CD4-positive, alpha-beta T cell (primary cell): ENCODE results near the gene TBC1D23. TPM values are rescaled to one million over a fixed set of nuclear protein-coding genes. Genes with fewer than 3 reads are reported as not detected.
A peak's percentile ranks its signal among the peaks of the same experiment; 100 is the strongest.

ENCODE experiments used
- ATAC-seq: fragments of 200-7000 bp; cut with Tn5 transposase; one replicate; pipeline ENCODE4 v1.10.0; 2022; ENCODE audit warnings: mild to moderate bottlenecking; ENCODE audit not compliant: poor library complexity
- CTCF ChIA-PET: fragments of 350-600 bp; sonication (Branson Sonifier 250); formaldehyde crosslinking; loops from one replicate; lab custom pipeline; 2021; ENCODE audit warnings: antibody characterized with exemption, inconsistent platforms; lab: Charles Lee
- POLR2A ChIA-PET: fragments of 350-600 bp; sonication (Branson Sonifier 250); formaldehyde crosslinking; loops from one replicate; lab custom pipeline; 2021; ENCODE audit warnings: antibody characterized with exemption, inconsistent platforms; lab: Charles Lee
- DNase-seq, 14 experiments: peaks; one replicate each; pipeline ENCODE4 v3.0.0-alpha.2; 2013 to 2020; ENCODE audit warnings: mixed read lengths in 2 of 14
- H3K27ac ChIP-seq, 2 donors: one replicate each; pipeline versions ENCODE4 v1.5.1 to v1.7.0; 2013; ENCODE audit warnings: low read length in 2 of 2, low read depth in 1 of 2, mild to moderate bottlenecking in 1 of 2
- H3K27me3 ChIP-seq, 2 experiments: 1 replicate in 1 of 2; 2 replicates in 1 of 2; pipeline versions ENCODE4 v1.6.1 to v1.7.0; 2013; ENCODE audit warnings: low read length in 2 of 2, control low read depth in 1 of 2, mild to moderate bottlenecking in 1 of 2, moderate library complexity in 1 of 2; ENCODE audit not compliant: insufficient read depth in 2 of 2, control insufficient read depth in 1 of 2
- H3K36me3 ChIP-seq: one replicate; pipeline ENCODE4 v1.6.1; 2013; ENCODE audit warnings: low read length, control low read depth; ENCODE audit not compliant: insufficient read depth
- H3K4me1 ChIP-seq: one replicate; pipeline ENCODE4 v1.6.1; 2013; ENCODE audit warnings: low read length, control low read depth; ENCODE audit not compliant: insufficient read depth
- H3K4me3 ChIP-seq: one replicate; pipeline ENCODE4 v1.5.1; 2013; ENCODE audit warnings: mild to moderate bottlenecking, low read length, moderate library complexity
- H3K9me3 ChIP-seq, 2 experiments: 1 replicate in 1 of 2; 2 replicates in 1 of 2; pipeline versions ENCODE4 v1.6.1 to v1.7.0; 2013; ENCODE audit warnings: low read length in 2 of 2, mild to moderate bottlenecking in 2 of 2, control low read depth in 1 of 2, moderate library complexity in 1 of 2; ENCODE audit not compliant: control insufficient read depth in 1 of 2, insufficient read depth in 1 of 2
- H3K27ac Mint-ChIP-seq: one replicate; pipeline ENCODE4 v1.8.0; 2020; ENCODE audit warnings: mixed read lengths
- H3K27me3 Mint-ChIP-seq: one replicate; pipeline ENCODE4 v1.8.0; 2021; ENCODE audit warnings: mixed read lengths
- H3K36me3 Mint-ChIP-seq: one replicate; pipeline ENCODE4 v1.8.0; 2021; ENCODE audit warnings: low read depth, mixed read lengths
- H3K4me1 Mint-ChIP-seq: one replicate; pipeline ENCODE4 v1.8.0; 2021; ENCODE audit warnings: low read depth, mixed read lengths
- H3K4me3 Mint-ChIP-seq: one replicate; pipeline ENCODE4 v1.8.0; 2020; ENCODE audit warnings: mild to moderate bottlenecking, mixed read lengths
- H3K9me3 Mint-ChIP-seq: one replicate; pipeline ENCODE4 v1.8.0; 2020; ENCODE audit warnings: mixed read lengths
- CTCF ChIP-seq: fragments of 200-600 bp; IDR thresholded peaks from one replicate; pipeline ENCODE4 v1.8.0; 2022; ENCODE audit warnings: antibody characterized with exemption, mild to moderate bottlenecking
- intact Hi-C, 2 experiments: fragments of 100-400 bp; cut with DNase I in 1 of 2; cut with micrococcal nuclease in 1 of 2; formaldehyde crosslinking; loops; one replicate each; pipeline versions ENCODE4 v1.15.1 to v1.9.0; 2023 to 2025; cut with DNase I, micrococcal nuclease
- total RNA-seq, 174 experiments: library from RNA in 2 of 174; stranded (reverse) in 2 of 174; gene quantifications; one replicate each; pipeline ENCODE4 v1.2.3 and lab custom pipeline; 2021 to 2026

TBC1D23 gene
- total RNA-seq, 2 experiments from 2014 or later = 31.8 to 34.8 TPM

GRCh38 chr3:100252001-100252400 is 8.8 kb upstream of the TBC1D23 start:
- POLR2A ChIA-PET = no interaction called here
- no peaks in the 10 kb centered on the region for H3K9me3 Mint-ChIP-seq
- no peak overlapping the region for H3K4me3 Mint-ChIP-seq
- no peak overlapping the region for H3K27ac ChIP-seq
- no peaks in the 10 kb centered on the region for H3K27me3 ChIP-seq
- no peaks in the 10 kb centered on the region for H3K36me3 ChIP-seq
- H3K27ac Mint-ChIP-seq = no peak overlapping the region
- H3K9me3 ChIP-seq = no peaks in the 10 kb centered on the region
- intact Hi-C loops = loop anchor here (5.0 to 10.0 kb wide), 2 partner anchors 185 to 1657 kb away; partner anchors contain the start of gene CPOX (in 1 of the 2)
- no peaks in the 10 kb centered on the region for H3K4me1 ChIP-seq
- H3K27me3 Mint-ChIP-seq = no peaks in the 10 kb centered on the region
- H3K4me3 ChIP-seq = no peak overlapping the region
- CTCF ChIA-PET = no interaction called here
- H3K36me3 Mint-ChIP-seq = no peaks in the 10 kb centered on the region
- DNase-seq = no peak
- no peak for ATAC-seq
- H3K4me1 Mint-ChIP-seq = peaks cover under 1% of the 10 kb centered on the region
- no peak for TF ChIP-seq CTCF

DNA sequence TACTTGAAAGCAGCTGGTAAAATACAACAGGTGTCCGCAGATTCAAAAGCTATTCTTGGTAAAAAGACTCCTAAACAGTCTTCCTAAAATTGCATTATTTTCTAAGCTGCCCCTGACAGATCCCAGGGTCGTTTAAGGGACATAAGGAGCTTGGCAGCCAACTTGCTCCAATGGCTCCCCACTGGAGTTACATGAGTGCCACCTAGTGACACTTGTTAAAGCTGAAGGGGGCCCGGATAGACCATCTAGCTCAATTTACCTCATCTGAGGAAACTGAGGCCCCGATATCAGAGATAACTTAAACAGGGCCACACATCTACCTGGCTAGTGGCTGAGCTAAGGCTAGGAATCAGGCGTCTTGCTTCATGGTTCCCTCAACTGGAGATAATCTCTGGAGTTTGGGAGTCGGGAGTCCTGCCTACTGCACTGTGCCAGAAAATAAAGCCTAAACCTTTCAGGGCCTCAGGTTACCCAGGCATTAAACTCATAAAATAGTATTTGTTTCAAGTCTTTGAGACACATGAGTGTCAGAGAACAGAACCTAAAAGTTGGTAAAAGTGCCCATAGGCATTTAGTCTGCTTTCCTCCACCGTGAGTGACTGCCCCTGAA is 6.5 kb upstream of the TBC1D23 start:
- DNase-seq (peak in 5 of 14 experiments; percentile 11 to 64 (median 37)), ATAC-seq (peak; percentile 43)
- TF ChIP-seq CTCF = peak; percentile 50
- Histone ChIP-seq H3K36me3 (no peaks in the 10 kb centered on the region), H3K4me3 (no peak overlapping the region), H3K9me3 (no peaks in the 10 kb centered on the region), H3K27me3 (no peaks in the 10 kb centered on the region), H3K27ac (no peak overlapping the region), H3K4me1 (no peaks in the 10 kb centered on the region)
- ChIA-PET POLR2A (interaction anchor here (1.1 kb wide), 1 partner anchor 186 kb away, joined by 6 read pairs; no protein-coding TSS in a partner anchor), CTCF (interaction anchor here (1.1 to 1.3 kb wide), 5 partner anchors 9 to 426 kb away, joined by 3 to 14 read pairs (median 5); no protein-coding TSS in a partner anchor)
- intact Hi-C loops = loop anchor here (1.0 to 10.0 kb wide), 4 partner anchors 184 to 1659 kb away; partner anchors contain the start of gene CPOX (in 1 of the 2)
- Mint-ChIP-seq H3K9me3 (no peaks in the 10 kb centered on the region), H3K4me3 (no peak overlapping the region), H3K4me1 (peaks cover 9% of the 10 kb centered on the region), H3K36me3 (no peaks in the 10 kb centered on the region), H3K27ac (no peak overlapping the region), H3K27me3 (no peaks in the 10 kb centered on the region)

DNA sequence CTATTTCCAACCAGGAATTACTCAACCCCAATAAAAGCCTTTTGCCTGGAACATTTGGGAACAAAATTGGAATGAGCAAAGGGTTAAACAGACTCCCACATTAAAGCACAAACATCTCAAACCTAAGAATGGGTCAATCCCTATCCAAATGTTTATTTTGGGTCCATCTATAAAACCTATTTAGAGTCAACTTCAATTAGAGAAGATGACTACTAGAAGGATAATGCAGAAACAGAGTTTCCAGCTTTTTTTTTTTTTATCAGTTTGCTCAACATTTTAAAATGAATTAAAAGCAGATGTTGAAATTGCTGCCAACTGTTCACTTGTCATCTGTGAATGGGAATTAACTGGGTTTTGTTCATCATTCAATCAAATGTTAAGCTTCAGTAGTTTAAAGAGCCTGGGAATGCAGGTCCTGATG is 4.1 kb upstream of the TBC1D23 start:
- peaks cover 33% of the 10 kb centered on the region for H3K4me1 Mint-ChIP-seq
- ChIA-PET CTCF (no interaction called here), POLR2A (no interaction called here)
- peaks cover 14% of the 10 kb centered on the region for H3K4me1 ChIP-seq
- H3K9me3 ChIP-seq = no peaks in the 10 kb centered on the region
- peak overlapping the region; percentile 34 for H3K27ac Mint-ChIP-seq
- no peaks in the 10 kb centered on the region for H3K27me3 ChIP-seq
- DNase-seq (no peak), ATAC-seq (no peak)
- no peak overlapping the region for H3K4me3 ChIP-seq
- no peaks in the 10 kb centered on the region for H3K27me3 Mint-ChIP-seq
- intact Hi-C loops = loop anchor here (5.0 to 10.0 kb wide), 4 partner anchors 439 to 1729 kb away; partner anchors contain the start of genes CMSS1 (in 1 of the 2) and CPOX (in 1 of the 2)
- no peaks in the 10 kb centered on the region for H3K9me3 Mint-ChIP-seq
- no peaks in the 10 kb centered on the region for H3K36me3 ChIP-seq
- H3K27ac ChIP-seq = no peak overlapping the region
- H3K4me3 Mint-ChIP-seq = no peak overlapping the region
- H3K36me3 Mint-ChIP-seq = peaks cover 12% of the 10 kb centered on the region
- TF ChIP-seq CTCF = no peak
